ENCODE measurements around the gene GPR183.
"Not testable (repeated sequence)": the region's sequence is repeated elsewhere in the genome, so short reads cannot be mapped to it uniquely, and the experiment has no call there.

GPR183 gene

DNA sequence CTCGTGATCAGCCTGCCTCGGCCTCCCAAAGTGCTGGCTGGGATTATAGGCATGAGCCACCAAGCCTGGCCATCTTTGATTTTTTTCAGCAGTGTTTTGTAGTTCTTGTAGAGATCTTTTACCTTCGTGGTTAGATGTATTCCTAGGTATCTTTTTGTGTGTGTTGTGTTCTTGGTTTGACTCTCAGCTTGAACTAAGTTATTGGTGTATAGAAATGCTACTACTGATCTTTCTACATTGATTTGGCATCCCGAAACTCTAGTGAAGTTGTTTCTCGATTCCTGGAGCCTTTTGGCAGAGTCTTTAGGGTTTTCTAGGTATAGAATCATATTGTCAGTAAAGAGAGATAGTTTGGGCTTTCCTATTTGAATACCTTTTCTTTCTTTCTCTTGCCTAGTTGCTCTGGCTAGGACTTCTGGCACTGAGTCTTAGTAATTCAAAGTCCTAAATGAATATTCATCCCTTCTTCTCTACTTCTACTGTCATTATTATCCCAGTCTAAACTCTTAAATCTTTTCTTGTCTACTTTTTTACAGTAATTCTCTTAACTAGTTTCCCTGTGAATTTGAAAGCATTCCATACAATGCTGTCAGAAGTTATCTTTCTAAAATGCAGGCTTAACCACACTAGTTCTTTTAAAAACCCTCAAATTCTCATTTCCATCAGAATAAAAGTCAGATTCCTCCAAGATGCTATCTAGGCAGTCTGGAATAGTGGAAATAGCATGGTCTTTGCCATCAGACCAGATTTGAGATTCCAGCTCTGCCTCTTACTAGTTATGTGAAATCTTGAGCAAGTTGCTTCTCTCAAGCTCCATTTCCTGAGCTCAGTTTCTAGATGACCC lies 56.0 kb downstream of the GPR183 start:
- no peak for TF ChIP-seq ZFX (IDR thresholded peaks at IDR 0.05; ENCODE audit: borderline replicate concordance)
- TF ChIP-seq, protein P1, sequence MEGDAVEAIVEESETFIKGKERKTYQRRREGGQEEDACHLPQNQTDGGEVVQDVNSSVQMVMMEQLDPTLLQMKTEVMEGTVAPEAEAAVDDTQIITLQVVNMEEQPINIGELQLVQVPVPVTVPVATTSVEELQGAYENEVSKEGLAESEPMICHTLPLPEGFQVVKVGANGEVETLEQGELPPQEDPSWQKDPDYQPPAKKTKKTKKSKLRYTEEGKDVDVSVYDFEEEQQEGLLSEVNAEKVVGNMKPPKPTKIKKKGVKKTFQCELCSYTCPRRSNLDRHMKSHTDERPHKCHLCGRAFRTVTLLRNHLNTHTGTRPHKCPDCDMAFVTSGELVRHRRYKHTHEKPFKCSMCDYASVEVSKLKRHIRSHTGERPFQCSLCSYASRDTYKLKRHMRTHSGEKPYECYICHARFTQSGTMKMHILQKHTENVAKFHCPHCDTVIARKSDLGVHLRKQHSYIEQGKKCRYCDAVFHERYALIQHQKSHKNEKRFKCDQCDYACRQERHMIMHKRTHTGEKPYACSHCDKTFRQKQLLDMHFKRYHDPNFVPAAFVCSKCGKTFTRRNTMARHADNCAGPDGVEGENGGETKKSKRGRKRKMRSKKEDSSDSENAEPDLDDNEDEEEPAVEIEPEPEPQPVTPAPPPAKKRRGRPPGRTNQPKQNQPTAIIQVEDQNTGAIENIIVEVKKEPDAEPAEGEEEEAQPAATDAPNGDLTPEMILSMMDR (IDR thresholded peaks at IDR 0.05): no peak
- H3K27ac ChIP-seq: no peak overlapping the region

DNA sequence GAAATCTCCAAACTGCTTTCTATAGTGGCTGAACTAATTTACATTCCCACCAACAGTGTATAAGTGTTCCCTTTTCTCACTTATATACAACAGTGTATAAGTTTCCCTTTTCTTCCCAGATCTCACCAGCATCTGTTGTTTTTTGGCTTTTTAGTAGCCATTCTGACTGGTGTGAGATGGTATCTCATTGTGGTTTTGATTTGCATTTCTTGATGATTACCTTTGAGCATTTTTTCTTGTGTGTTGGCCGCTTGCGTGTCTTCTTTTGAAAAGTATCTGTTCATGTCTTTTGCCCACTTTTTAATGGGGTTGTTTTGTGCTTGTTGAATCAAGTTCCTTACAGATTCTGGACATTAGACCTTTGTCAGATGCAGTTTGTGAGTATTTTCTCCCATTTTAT lies 57.6 kb downstream of the GPR183 start:
- not testable (repeated sequence) for H3K27ac ChIP-seq

DNA sequence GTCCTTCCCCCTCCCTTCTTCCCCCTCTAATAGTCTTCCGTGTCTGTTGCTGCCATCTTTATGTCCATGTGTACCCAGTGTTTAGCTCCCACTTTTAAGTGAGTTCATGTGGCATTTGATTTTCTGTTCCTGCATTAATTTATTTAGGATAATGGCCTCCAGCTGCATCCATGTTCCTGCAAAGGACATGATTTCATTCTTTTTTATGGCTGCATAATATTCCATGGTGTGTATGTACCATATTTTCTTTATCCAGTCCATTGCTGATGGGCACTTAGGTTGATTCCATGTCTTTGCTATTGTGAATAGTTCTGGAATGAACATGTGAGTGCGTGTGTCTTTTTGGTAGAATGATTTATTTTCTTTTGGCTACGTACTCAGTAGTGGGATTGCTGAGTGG lies 58.0 kb downstream of the GPR183 start:
- H3K27ac ChIP-seq: not testable (repeated sequence)

DNA sequence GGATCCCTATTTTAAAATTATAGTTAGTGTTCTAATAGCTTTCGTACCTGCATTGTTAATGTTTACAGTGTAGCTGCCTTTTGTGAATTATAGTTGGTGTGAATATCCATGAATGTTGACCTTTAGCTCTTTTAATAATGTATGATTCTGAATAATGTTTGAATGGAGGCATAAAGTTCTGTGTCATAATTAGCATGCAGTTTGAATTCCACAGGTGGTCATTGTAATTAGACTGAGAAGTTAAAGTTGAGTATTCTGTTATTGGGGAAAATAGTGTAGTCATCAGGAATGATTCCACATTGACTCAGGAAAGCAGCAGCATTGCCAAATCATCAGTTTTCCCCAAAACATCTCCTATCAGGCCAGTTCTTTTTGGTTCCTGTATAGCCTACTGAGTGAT lies 61.1 kb downstream of the GPR183 start:
- TF ChIP-seq, protein P1 (IDR thresholded peaks at IDR 0.05): no peak
- TF ChIP-seq ZFX (IDR thresholded peaks at IDR 0.05; ENCODE audit: borderline replicate concordance): no peak

More for the DNA sequence above, 61.1 kb downstream of the GPR183 start:
- no peak overlapping the region for H3K27ac ChIP-seq
